ENCODE measurements around the gene GTF2F1.

Gene GTF2F1

GRCh38 chr19:6414793-6415590 is 22.0 kb upstream of the GTF2F1 start:
- Histone ChIP-seq H3K9me3 (no peaks in the 10 kb centered on the region), H3K27me3 (no peaks in the 10 kb centered on the region), H3K4me1 (no peaks in the 10 kb centered on the region), H3K4me3 (no peak overlapping the region), H3K27ac (no peak overlapping the region), H3K36me3 (peaks cover 55 to 68% (median 62%) of the 10 kb centered on the region in 3 donors)
- no peak for TF ChIP-seq CTCF (IDR thresholded peaks at IDR 0.05)
- intact Hi-C loops (cut with DNase I; ENCODE audit: low total_unique reads), result no loop called here
- no peak for DNase-seq

- H3K27ac ChIP-seq, result no peak overlapping the region
Observed at GRCh38 chr19:6413721-6414643, 21.0 kb upstream of the GTF2F1 start.

GRCh38 chr19:6413291-6413690 is 20.3 kb upstream of the GTF2F1 start:
- Histone ChIP-seq H3K27me3 (no peaks in the 10 kb centered on the region), H3K9me3 (no peaks in the 10 kb centered on the region), H3K36me3 (peaks cover 44 to 51% (median 45%) of the 10 kb centered on the region in 3 donors), H3K27ac (no peak overlapping the region), H3K4me1 (no peaks in the 10 kb centered on the region), H3K4me3 (no peak overlapping the region)
- intact Hi-C loops (cut with DNase I; ENCODE audit: low total_unique reads), result no loop called here
- no peak for DNase-seq
- TF ChIP-seq CTCF (IDR thresholded peaks at IDR 0.05), result no peak

More at GRCh38 chr19:6413721-6414643, 21.0 kb upstream of the GTF2F1 start:
- intact Hi-C loops (cut with DNase I; ENCODE audit: low total_unique reads), result no loop called here
- Histone ChIP-seq H3K4me1 (no peaks in the 10 kb centered on the region), H3K4me3 (no peak overlapping the region), H3K36me3 (peaks cover 49 to 58% (median 52%) of the 10 kb centered on the region in 3 donors), H3K9me3 (no peaks in the 10 kb centered on the region), H3K27me3 (no peaks in the 10 kb centered on the region)
- TF ChIP-seq CTCF (IDR thresholded peaks at IDR 0.05), result no peak
- no peak for DNase-seq

- H3K27me3 ChIP-seq, result no peaks in the 10 kb centered on the region
- H3K4me1 ChIP-seq, result no peaks in the 10 kb centered on the region
- no peak for DNase-seq
- no peak overlapping the region for H3K4me3 ChIP-seq
- H3K27ac ChIP-seq, result no peak overlapping the region
- peaks cover 37 to 44% (median 38%) of the 10 kb centered on the region in 3 donors for H3K36me3 ChIP-seq
- intact Hi-C loops (cut with DNase I; ENCODE audit: low total_unique reads), result no loop called here
- TF ChIP-seq CTCF (IDR thresholded peaks at IDR 0.05), result peak in 1 of 2 experiments; percentile 37
- no peaks in the 10 kb centered on the region for H3K9me3 ChIP-seq
Observed at GRCh38 chr19:6412447-6413091, 19.6 kb upstream of the GTF2F1 start.

- no peak for DNase-seq
- Histone ChIP-seq H3K4me1 (no peaks in the 10 kb centered on the region), H3K27ac (no peak overlapping the region), H3K36me3 (peaks cover 31 to 39% (median 33%) of the 10 kb centered on the region in 3 donors), H3K9me3 (no peaks in the 10 kb centered on the region), H3K27me3 (no peaks in the 10 kb centered on the region), H3K4me3 (no peak overlapping the region)
- no peak for TF ChIP-seq CTCF (IDR thresholded peaks at IDR 0.05)
- intact Hi-C loops (cut with DNase I; ENCODE audit: low total_unique reads), result no loop called here
Observed at GRCh38 chr19:6412061-6412446, 19.1 kb upstream of the GTF2F1 start.

Measured in tibial artery (tissue), 4 donors.